SU-DHL-6 (cell line): Measurements from ENCODE around the gene EML2.
"Not testable (repeated sequence)": the region's sequence is repeated elsewhere in the genome, so short reads cannot be mapped to it uniquely, and the experiment has no call there.

Experiments
- H2AFZ ChIP-seq: fragments of 200-600 bp; sonication (generic); 2 replicates; pipeline ENCODE4 v1.6.1; 2014; ENCODE audit warnings: low read depth, mild to moderate bottlenecking, moderate library complexity, mixed read lengths, antibody characterized with exemption, low read length; ENCODE audit not compliant: severe bottlenecking
- H3F3A ChIP-seq: fragments of 200-600 bp; shearing (Covaris generic); 2 replicates; pipeline ENCODE4 v1.6.0; 2016; ENCODE audit warnings: antibody characterized with exemption, mild to moderate bottlenecking; ENCODE audit not compliant: insufficient read depth
- H3K27ac ChIP-seq: fragments of 200-600 bp; sonication (generic); 2 replicates; pipeline ENCODE4 v1.5.1; 2016; ENCODE audit warnings: low read depth, mild to moderate bottlenecking, low read length, moderate library complexity, mixed read lengths
- H3K27me3 ChIP-seq: fragments of 200-600 bp; sonication (generic), shearing (Covaris generic); 2 replicates; pipeline ENCODE4 v1.6.0; 2014; ENCODE audit warnings: mild to moderate bottlenecking, low read length
- H3K36me3 ChIP-seq: fragments of 200-600 bp; sonication (generic); 2 replicates; pipeline ENCODE4 v1.6.1; 2014; ENCODE audit warnings: mild to moderate bottlenecking, low read length, mixed read lengths
- H3K4me2 ChIP-seq: fragments of 300-600, 200-600 bp; shearing (Covaris generic), sonication (generic); 2 replicates; pipeline ENCODE4 v1.6.0; 2014; ENCODE audit warnings: low read length, low read depth, mild to moderate bottlenecking; ENCODE audit not compliant: poor library complexity, severe bottlenecking
- H3K4me3 ChIP-seq: fragments of 200-600 bp; sonication (generic); 2 replicates; pipeline ENCODE4 v1.5.1; 2014; ENCODE audit warnings: antibody characterized with exemption, low read length, mild to moderate bottlenecking, mixed read lengths; ENCODE audit not compliant: insufficient read depth, poor library complexity, severe bottlenecking
- H3K79me2 ChIP-seq: fragments of 200-600 bp; sonication (generic); 2 replicates; pipeline ENCODE4 v1.6.1; 2014; ENCODE audit warnings: mild to moderate bottlenecking, low read length, moderate library complexity; ENCODE audit not compliant: insufficient read depth
- H3K9ac ChIP-seq: fragments of 200-600 bp; sonication (generic); 2 replicates; pipeline ENCODE4 v1.7.0; 2014; ENCODE audit warnings: mild to moderate bottlenecking, low read length
- H3K9me2 ChIP-seq: fragments of 200-600 bp; sonication (generic); replicated peaks from 2 replicates; pipeline ENCODE4 v1.6.1; 2014; ENCODE audit warnings: low read length; ENCODE audit not compliant: insufficient read depth
- H3K9me3 ChIP-seq: fragments of 200-600 bp; sonication (generic); 2 replicates; pipeline ENCODE4 v1.6.1; 2014; ENCODE audit warnings: low read length, mixed read lengths; ENCODE audit not compliant: insufficient read depth
- H4K20me1 ChIP-seq: fragments of 200-600 bp; sonication (generic); 2 replicates; pipeline ENCODE4 v1.6.1; 2014; ENCODE audit warnings: low read depth, mild to moderate bottlenecking, antibody characterized with exemption, low read length, moderate library complexity, mixed read lengths
- CTCF ChIP-seq: fragments of 200-600 bp; sonication (generic); IDR thresholded peaks from one replicate; pipeline ENCODE4 v1.5.1; 2017; ENCODE audit warnings: antibody characterized with exemption, mild to moderate bottlenecking, low read length, moderate library complexity; ENCODE audit not compliant: insufficient read depth, poor library complexity, severe bottlenecking
- EZH2phosphoT487 ChIP-seq: fragments of 200-600 bp; sonication (generic), shearing (Covaris generic); conservative IDR thresholded peaks from 2 replicates; pipeline ENCODE4 v1.6.1; 2018; ENCODE audit warnings: mild to moderate bottlenecking, antibody characterized with exemption, low read length, moderate library complexity, mixed read lengths

EML2 gene

DNA sequence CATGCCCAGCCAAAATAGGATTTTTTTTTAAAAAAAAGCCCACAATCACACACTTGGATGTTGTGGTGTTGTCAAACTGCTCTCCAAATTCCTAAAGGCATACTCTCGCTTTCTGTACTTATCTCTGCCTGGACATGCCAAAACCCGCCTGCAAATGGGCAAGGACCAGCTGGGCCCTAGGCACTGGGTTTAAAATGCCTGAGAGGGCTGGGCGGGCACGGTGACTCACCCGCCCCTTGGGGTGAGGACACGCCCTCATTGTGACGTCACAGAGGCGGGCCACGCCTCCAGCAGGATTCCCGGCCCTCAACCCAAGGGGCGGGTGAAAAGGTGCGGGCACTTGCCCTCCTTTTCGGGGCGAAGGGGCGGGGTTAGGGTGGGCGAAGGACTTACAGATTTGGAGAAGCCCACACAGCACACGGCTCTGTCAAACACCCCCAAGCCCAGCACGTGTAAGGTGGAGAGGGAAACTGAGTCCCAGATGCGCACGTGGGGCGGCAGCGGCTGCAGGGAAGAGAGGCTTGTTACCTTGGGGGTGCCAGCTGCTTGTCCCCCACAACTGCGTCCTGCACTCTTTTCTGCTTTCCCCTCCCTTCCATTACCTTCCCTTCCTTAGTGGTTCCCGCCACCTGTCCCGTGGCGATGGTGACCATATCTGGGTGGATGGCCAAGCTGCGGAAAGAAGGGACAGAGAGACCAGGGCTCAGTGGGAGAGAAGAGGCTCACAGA lies 6.6 kb downstream of the EML2 start:
- no peak overlapping the region for H3K4me3 ChIP-seq
- no peak overlapping the region for H2AFZ ChIP-seq
- H4K20me1 ChIP-seq, result no peaks in the 10 kb centered on the region
- no peak overlapping the region for H3K9ac ChIP-seq
- no peaks in the 10 kb centered on the region for H3K79me2 ChIP-seq
- H3K27ac ChIP-seq, result no peak overlapping the region
- no peak overlapping the region for H3K4me2 ChIP-seq
- no peaks in the 10 kb centered on the region for H3K27me3 ChIP-seq
- no peaks in the 10 kb centered on the region for H3K36me3 ChIP-seq
- H3F3A ChIP-seq, result peaks cover 2% of the 10 kb centered on the region; the same call in 1 of the 2 replicates
- TF ChIP-seq EZH2phosphoT487 (no peak), CTCF (no peak)
- H3K9me2 ChIP-seq, result no peaks in the 10 kb centered on the region
- no peaks in the 10 kb centered on the region for H3K9me3 ChIP-seq

GRCh38 chr19:45630463-45630862 lies 8.7 kb downstream of the EML2 start:
- Histone ChIP-seq H3K9me3 (no peaks in the 10 kb centered on the region), H3K27ac (no peak overlapping the region), H3K79me2 (no peaks in the 10 kb centered on the region), H3F3A (peaks cover 2% of the 10 kb centered on the region; the same call in 1 of the 2 replicates), H3K27me3 (no peaks in the 10 kb centered on the region), H3K9me2 (no peaks in the 10 kb centered on the region), H2AFZ (no peak overlapping the region), H3K36me3 (peaks cover 2% of the 10 kb centered on the region; the same call in 1 of the 2 replicates), H3K9ac (no peak overlapping the region), H3K4me2 (no peak overlapping the region), H3K4me3 (no peak overlapping the region), H4K20me1 (no peaks in the 10 kb centered on the region)
- no peak for TF ChIP-seq EZH2phosphoT487
- no peak for TF ChIP-seq CTCF

DNA sequence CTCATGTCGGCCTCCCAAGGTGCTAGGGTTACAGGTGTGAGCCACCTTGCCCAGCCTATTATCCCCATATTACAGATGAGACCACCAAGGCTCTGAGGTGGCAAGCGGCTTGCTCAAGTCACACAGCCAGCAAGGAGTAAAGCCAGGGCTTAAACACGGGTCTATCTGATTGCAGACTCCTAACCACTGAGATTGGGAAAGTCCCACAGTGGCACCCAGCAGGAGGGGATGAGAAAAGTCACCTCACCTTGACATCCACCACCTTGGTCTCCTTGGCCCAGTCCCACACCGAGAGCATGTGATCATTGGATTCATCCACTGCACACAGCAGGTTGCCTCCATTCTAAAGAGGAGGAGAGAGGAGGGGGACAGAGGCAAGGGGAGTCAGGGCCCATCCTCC lies 9.5 kb downstream of the EML2 start:
- Histone ChIP-seq H3K36me3 (peaks cover 2% of the 10 kb centered on the region; the same call in 1 of the 2 replicates), H3K79me2 (no peaks in the 10 kb centered on the region), H3K4me3 (no peak overlapping the region), H3K4me2 (no peak overlapping the region), H3K9me2 (no peaks in the 10 kb centered on the region), H3K9me3 (no peaks in the 10 kb centered on the region), H3K27ac (no peak overlapping the region), H3K9ac (no peak overlapping the region), H4K20me1 (no peaks in the 10 kb centered on the region), H3K27me3 (no peaks in the 10 kb centered on the region), H2AFZ (no peak overlapping the region), H3F3A (peaks cover 2% of the 10 kb centered on the region; the same call in 1 of the 2 replicates)
- no peak for TF ChIP-seq EZH2phosphoT487
- TF ChIP-seq CTCF, result no peak

GRCh38 chr19:45628219-45628618 lies 11.0 kb downstream of the EML2 start:
- not testable (repeated sequence) for H3K27ac ChIP-seq, H3K36me3 ChIP-seq, H3K9me2 ChIP-seq

More at GRCh38 chr19:45628219-45628618, 11.0 kb downstream of the EML2 start:
- H3K27me3 ChIP-seq, H3K4me2 ChIP-seq, H2AFZ ChIP-seq, H3F3A ChIP-seq, H3K9ac ChIP-seq, H3K9me3 ChIP-seq, H3K79me2 ChIP-seq, H3K4me3 ChIP-seq, H4K20me1 ChIP-seq: not testable (repeated sequence)
